Measurements from ENCODE around the gene ZNF638.
"Not testable (repeated sequence)": the region's sequence is repeated elsewhere in the genome, so short reads cannot be mapped to it uniquely, and the experiment has no call there.

ZNF638 gene

GRCh38 chr2:71313016-71313766, 18.4 kb upstream of the ZNF638 start:
- Histone ChIP-seq H3K4me3 (ENCODE audit: low read depth, low read length) (no peak overlapping the region), H3K36me3 (ENCODE audit: control insufficient read depth in 2 of 2, insufficient read depth in 1 of 2, low read length in 2 of 2) (no peaks in the 10 kb centered on the region), H3K27ac (ENCODE audit: extremely low read depth, low read depth, low read length) (no peak overlapping the region), H3K9me3 (ENCODE audit: control insufficient read depth, insufficient read depth, low read depth, low read length) (no peaks in the 10 kb centered on the region), H3K4me1 (ENCODE audit: control insufficient read depth, insufficient read depth, low read length) (no peaks in the 10 kb centered on the region)
- ChIA-PET POLR2A (no interaction called here), CTCF (interaction anchor here (1.1 to 1.9 kb wide), 2 partner anchors 9 to 13 kb away, joined by 3 to 6 read pairs; no protein-coding TSS in a partner anchor)
- TF ChIP-seq ZNF555 (tag by site-specific recombination; conservative IDR thresholded peaks at IDR 0.05), result no peak
- TF ChIP-seq PRDM1 (tag by site-specific recombination; IDR thresholded peaks at IDR 0.05), result peak; percentile 81

GRCh38 chr2:71317060-71317459, 14.5 kb upstream of the ZNF638 start:
- H3K36me3 ChIP-seq (ENCODE audit: control insufficient read depth in 2 of 2, insufficient read depth in 1 of 2, low read length in 2 of 2), result no peaks in the 10 kb centered on the region
- no peak for TF ChIP-seq ZNF626 (tag by site-specific recombination; IDR thresholded peaks at IDR 0.05)
- peak; percentile 77 for TF ChIP-seq ZNF146 (tag by site-specific recombination; IDR thresholded peaks at IDR 0.05)
- ChIA-PET POLR2A (no interaction called here), CTCF (no interaction called here)
- no peaks in the 10 kb centered on the region for H3K9me3 ChIP-seq (ENCODE audit: control insufficient read depth, insufficient read depth, low read depth, low read length)
- no peak overlapping the region for H3K27ac ChIP-seq (ENCODE audit: extremely low read depth, low read depth, low read length)
- no peak overlapping the region for H3K4me3 ChIP-seq (ENCODE audit: low read depth, low read length)
- H3K4me1 ChIP-seq (ENCODE audit: control insufficient read depth, insufficient read depth, low read length), result no peaks in the 10 kb centered on the region

- peak; percentile 19 for TF ChIP-seq SETDB1 (IDR thresholded peaks at IDR 0.05; ENCODE audit: insufficient read length, low read length)
Measured at GRCh38 chr2:71317900-71318299, 13.7 kb upstream of the ZNF638 start.

GRCh38 chr2:71323386-71323785, 8.2 kb upstream of the ZNF638 start:
- POLR2A ChIA-PET, result interaction anchor here (0.6 to 1.2 kb wide), 2 partner anchors 9 to 24 kb away, joined by 3 read pairs; no protein-coding TSS in a partner anchor
- peaks cover 3% of the 10 kb centered on the region for H3K4me1 ChIP-seq (ENCODE audit: control insufficient read depth, insufficient read depth, low read length)

More at GRCh38 chr2:71317900-71318299, 13.7 kb upstream of the ZNF638 start:
- POLR2A ChIA-PET; H3K4me3 ChIP-seq (ENCODE audit: low read depth, low read length); H3K27ac ChIP-seq (ENCODE audit: extremely low read depth, low read depth, low read length); H3K9me3 ChIP-seq (ENCODE audit: control insufficient read depth, insufficient read depth, low read depth, low read length); H3K36me3 ChIP-seq (ENCODE audit: control insufficient read depth in 2 of 2, insufficient read depth in 1 of 2, low read length in 2 of 2); H3K4me1 ChIP-seq (ENCODE audit: control insufficient read depth, insufficient read depth, low read length): not testable (repeated sequence)
- CTCF ChIA-PET, result interaction anchor here (2.3 kb wide), 1 partner anchor 14 kb away, joined by 5 read pairs; the partner anchor contains the start of gene ZNF638

GRCh38 chr2:71326968-71327367, 4.6 kb upstream of the ZNF638 start:
- Histone ChIP-seq H3K27ac (ENCODE audit: extremely low read depth, low read depth, low read length) (no peak overlapping the region), H3K9me3 (ENCODE audit: control insufficient read depth, insufficient read depth, low read depth, low read length) (no peaks in the 10 kb centered on the region), H3K36me3 (ENCODE audit: control insufficient read depth in 2 of 2, insufficient read depth in 1 of 2, low read length in 2 of 2) (no peaks in the 10 kb centered on the region), H3K4me3 (ENCODE audit: low read depth, low read length) (no peak overlapping the region), H3K4me1 (ENCODE audit: control insufficient read depth, insufficient read depth, low read length) (peaks cover 4% of the 10 kb centered on the region)
- CTCF ChIA-PET, result interaction anchor here (0.6 kb wide), 1 partner anchor 471 kb away, joined by 4 read pairs; no protein-coding TSS in a partner anchor
- TF ChIP-seq, protein P1, sequence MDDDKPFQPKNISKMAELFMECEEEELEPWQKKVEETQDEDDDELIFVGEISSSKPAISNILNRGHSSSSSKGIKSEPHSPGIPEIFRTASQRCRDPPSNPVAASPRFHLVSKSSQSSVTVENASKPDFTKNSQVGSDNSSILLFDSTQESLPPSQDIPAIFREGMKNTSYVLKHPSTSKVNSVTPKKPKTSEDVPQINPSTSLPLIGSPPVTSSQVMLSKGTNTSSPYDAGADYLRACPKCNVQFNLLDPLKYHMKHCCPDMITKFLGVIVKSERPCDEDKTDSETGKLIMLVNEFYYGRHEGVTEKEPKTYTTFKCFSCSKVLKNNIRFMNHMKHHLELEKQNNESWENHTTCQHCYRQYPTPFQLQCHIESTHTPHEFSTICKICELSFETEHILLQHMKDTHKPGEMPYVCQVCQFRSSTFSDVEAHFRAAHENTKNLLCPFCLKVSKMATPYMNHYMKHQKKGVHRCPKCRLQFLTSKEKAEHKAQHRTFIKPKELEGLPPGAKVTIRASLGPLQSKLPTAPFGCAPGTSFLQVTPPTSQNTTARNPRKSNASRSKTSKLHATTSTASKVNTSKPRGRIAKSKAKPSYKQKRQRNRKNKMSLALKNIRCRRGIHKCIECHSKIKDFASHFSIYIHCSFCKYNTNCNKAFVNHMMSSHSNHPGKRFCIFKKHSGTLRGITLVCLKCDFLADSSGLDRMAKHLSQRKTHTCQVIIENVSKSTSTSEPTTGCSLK (tag by site-specific recombination; IDR thresholded peaks at IDR 0.05), result no peak
- peak; percentile 59 for TF ChIP-seq SCRT2 (tag by site-specific recombination; IDR thresholded peaks at IDR 0.05)
- TF ChIP-seq, protein P2, sequence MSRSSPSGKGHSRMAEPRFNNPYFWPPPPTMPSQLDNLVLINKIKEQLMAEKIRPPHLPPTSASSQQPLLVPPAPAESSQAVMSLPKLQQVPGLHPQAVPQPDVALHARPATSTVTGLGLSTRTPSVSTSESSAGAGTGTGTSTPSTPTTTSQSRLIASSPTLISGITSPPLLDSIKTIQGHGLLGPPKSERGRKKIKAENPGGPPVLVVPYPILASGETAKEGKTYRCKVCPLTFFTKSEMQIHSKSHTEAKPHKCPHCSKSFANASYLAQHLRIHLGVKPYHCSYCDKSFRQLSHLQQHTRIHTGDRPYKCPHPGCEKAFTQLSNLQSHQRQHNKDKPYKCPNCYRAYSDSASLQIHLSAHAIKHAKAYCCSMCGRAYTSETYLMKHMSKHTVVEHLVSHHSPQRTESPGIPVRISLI (tag by site-specific recombination; IDR thresholded peaks at IDR 0.05), result no peak
- POLR2A ChIA-PET, result no interaction called here

More at GRCh38 chr2:71323386-71323785, 8.2 kb upstream of the ZNF638 start:
- TF ChIP-seq, protein P3, sequence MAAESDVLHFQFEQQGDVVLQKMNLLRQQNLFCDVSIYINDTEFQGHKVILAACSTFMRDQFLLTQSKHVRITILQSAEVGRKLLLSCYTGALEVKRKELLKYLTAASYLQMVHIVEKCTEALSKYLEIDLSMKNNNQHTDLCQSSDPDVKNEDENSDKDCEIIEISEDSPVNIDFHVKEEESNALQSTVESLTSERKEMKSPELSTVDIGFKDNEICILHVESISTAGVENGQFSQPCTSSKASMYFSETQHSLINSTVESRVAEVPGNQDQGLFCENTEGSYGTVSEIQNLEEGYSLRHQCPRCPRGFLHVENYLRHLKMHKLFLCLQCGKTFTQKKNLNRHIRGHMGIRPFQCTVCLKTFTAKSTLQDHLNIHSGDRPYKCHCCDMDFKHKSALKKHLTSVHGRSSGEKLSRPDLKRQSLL (tag by site-specific recombination; IDR thresholded peaks at IDR 0.05), result no peak
- no peak for TF ChIP-seq REPIN1 (tag by site-specific recombination; IDR thresholded peaks at IDR 0.05; ENCODE audit: low read depth)
- no peak for TF ChIP-seq ZSCAN16 (tag by site-specific recombination; IDR thresholded peaks at IDR 0.05)
- no peak overlapping the region for H3K4me3 ChIP-seq (ENCODE audit: low read depth, low read length)
- CTCF ChIA-PET, result interaction anchor here (0.6 to 1.3 kb wide), 2 partner anchors 24 to 267 kb away, joined by 3 to 4 read pairs; no protein-coding TSS in a partner anchor
- no peaks in the 10 kb centered on the region for H3K9me3 ChIP-seq (ENCODE audit: control insufficient read depth, insufficient read depth, low read depth, low read length)
- no peaks in the 10 kb centered on the region for H3K36me3 ChIP-seq (ENCODE audit: control insufficient read depth in 2 of 2, insufficient read depth in 1 of 2, low read length in 2 of 2)
- H3K27ac ChIP-seq (ENCODE audit: extremely low read depth, low read depth, low read length), result no peak overlapping the region
